Spleen (tissue), 13 donors: Measurements from ENCODE around the gene CT45A7. TPM values are rescaled to one million over a fixed set of nuclear protein-coding genes. Genes with fewer than 3 reads are reported as not detected.
"Not testable (repeated sequence)": the region's sequence is repeated elsewhere in the genome, so short reads cannot be mapped to it uniquely, and the experiment has no call there.

Source experiments
- DNase-seq: peaks from one replicate; pipeline ENCODE4 v3.0.0-alpha.2; 2020
- H3K27ac ChIP-seq, 8 donors: fragments of 200-600 bp; sonication (generic) in 7 of 8; 1 replicate in 4 of 8; 2 replicates in 4 of 8; pipeline versions ENCODE4 v1.5.0 to v1.8.0; 2016 to 2021; ENCODE audit warnings: inconsistent platforms in 4 of 8, mild to moderate bottlenecking in 4 of 8, moderate library complexity in 1 of 8
- H3K27me3 ChIP-seq, 7 donors: fragments of 200-600 bp; sonication (generic) in 6 of 7; replicated peaks in 1 of 7; 1 replicate in 4 of 7; 2 replicates in 3 of 7; pipeline versions ENCODE4 v1.5.0 to v1.8.0; 2016 to 2021; ENCODE audit warnings: inconsistent platforms in 3 of 7, mild to moderate bottlenecking in 1 of 7
- H3K36me3 ChIP-seq, 6 donors: fragments of 200-600 bp; sonication (generic) in 5 of 6; 1 replicate in 4 of 6; 2 replicates in 2 of 6; pipeline versions ENCODE4 v1.5.0 to v1.8.0; 2016 to 2021; ENCODE audit warnings: inconsistent platforms in 2 of 6
- H3K4me1 ChIP-seq, 6 donors: fragments of 200-600 bp; sonication (generic) in 5 of 6; 1 replicate in 3 of 6; 2 replicates in 3 of 6; pipeline versions ENCODE4 v1.5.0 to v1.8.0; 2016 to 2021; ENCODE audit warnings: inconsistent platforms in 3 of 6
- H3K4me3 ChIP-seq, 8 donors: fragments of 200-600 bp; sonication (generic) in 7 of 8; 1 replicate in 4 of 8; 2 replicates in 4 of 8; pipeline versions ENCODE4 v1.5.0 to v1.8.0; 2016 to 2021; ENCODE audit warnings: inconsistent platforms in 4 of 8, mild to moderate bottlenecking in 4 of 8, moderate library complexity in 2 of 8
- H3K9me3 ChIP-seq, 8 donors: fragments of 200-600 bp; sonication (generic) in 7 of 8; 1 replicate in 4 of 8; 2 replicates in 4 of 8; pipeline versions ENCODE4 v1.5.0 to v1.8.0; 2016 to 2021; ENCODE audit warnings: inconsistent platforms in 4 of 8
- WGBS, 5 donors: extraction: QIAGEN DNeasy Blood & Tissue Kit in 3 of 5; methylation state at CpG; one replicate each; pipeline versions ENCODE4 v1.1.5 to v1.1.7; 2013 to 2018; 5-methylcytosine and 5-hydroxymethylcytosine counted together
- intact Hi-C: fragments of 100-400 bp; cut with DNase I; formaldehyde crosslinking; loops from one replicate; pipeline ENCODE4 v1.15.0; 2023; ENCODE audit warnings: low total_unique reads
- long read RNA-seq, 2 donors: transcript quantifications; one replicate each; lab custom pipeline, GENCODE V29; 2026
- polyA plus RNA-seq, 3 donors: library from polyadenylated mRNA; stranded (reverse); fragments of 200-250 nt; gene quantifications; one replicate each; pipeline ENCODE4 v1.2.1, GENCODE V29; 2013
- total RNA-seq, 7 donors: library from RNA; depleted of rRNA in 3 of 7; stranded (reverse); fragments of >200 nt in 3 of 7; fragmentation: NEBNext Ultra II Directional in 4 of 7; extraction: Animal tissue kit (Norgen Biotek cat#: 25700) in 4 of 7; gene quantifications; one replicate each; pipeline versions ENCODE4 v1.1.0 to v1.2.1, GENCODE V29; 2016 to 2021
- donor health status: healthy with polysubstance abuse.
- donor health status: DM: no; HTN: no; CAD: no; lungs with moderate emphysema.
- donor health status: DM: no; HTN: no; CAD: no.
- donor health status: Bipolar disorder and iron deficiency.
- donor health status: healthy.
- donor health status: DM: no; HTN: no; CAD: no.
- donor health status: DM: yes; HTN: yes; CAD: no.

The CT45A7 gene, protein sequence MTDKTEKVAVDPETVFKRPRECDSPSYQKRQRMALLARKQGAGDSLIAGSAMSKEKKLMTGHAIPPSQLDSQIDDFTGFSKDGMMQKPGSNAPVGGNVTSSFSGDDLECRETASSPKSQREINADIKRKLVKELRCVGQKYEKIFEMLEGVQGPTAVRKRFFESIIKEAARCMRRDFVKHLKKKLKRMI
- total RNA-seq: not detected
- polyA plus RNA-seq: not detected
- long read RNA-seq, donor 1: 0 reads
- long read RNA-seq, donor 2: 0 reads

DNA sequence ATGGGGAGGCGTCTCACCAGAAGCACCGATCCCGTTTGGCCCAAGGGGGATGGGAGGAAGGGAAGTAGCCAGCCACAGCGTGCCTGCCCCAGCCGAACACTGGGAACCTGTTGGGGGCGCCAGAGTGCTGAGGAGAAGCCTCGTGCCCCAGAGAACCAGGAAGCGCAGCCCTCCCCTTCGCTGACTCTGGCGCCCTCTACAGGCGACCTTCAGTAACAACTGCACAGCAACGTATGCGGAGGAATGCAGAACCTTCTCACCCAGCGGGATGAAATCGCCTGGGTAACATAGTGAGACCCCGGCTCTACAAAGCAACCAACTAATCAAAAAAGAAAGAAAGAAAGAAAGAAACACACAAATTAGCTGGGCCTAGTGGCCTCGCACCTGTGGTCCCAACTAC, at the start of gene CT45A7:
Gene CT45A7, minus strand, starts transcription at position 101 of the 400 bp plus-strand sequence. CDS start 3,747 bp downstream, outside the sequence.
- H3K27ac ChIP-seq, H3K4me1 ChIP-seq, H3K4me3 ChIP-seq, H3K9me3 ChIP-seq, intact Hi-C loops, H3K36me3 ChIP-seq, H3K27me3 ChIP-seq, DNase-seq: not testable (repeated sequence)
- no CpG with 5 or more reads among the region's 17 CpGs for WGBS, 5 donors

- intact Hi-C loops, H3K4me1 ChIP-seq, H3K27me3 ChIP-seq, H3K27ac ChIP-seq, H3K36me3 ChIP-seq, H3K9me3 ChIP-seq, H3K4me3 ChIP-seq, DNase-seq: not testable (repeated sequence)
- WGBS, 5 donors: 20 to 46% (median 29%) methylated on average over 4 of the region's 5 CpGs
These were observed 45.7 kb upstream of the CT45A7 start for GRCh38 chrX:135882741-135883140.

DNA sequence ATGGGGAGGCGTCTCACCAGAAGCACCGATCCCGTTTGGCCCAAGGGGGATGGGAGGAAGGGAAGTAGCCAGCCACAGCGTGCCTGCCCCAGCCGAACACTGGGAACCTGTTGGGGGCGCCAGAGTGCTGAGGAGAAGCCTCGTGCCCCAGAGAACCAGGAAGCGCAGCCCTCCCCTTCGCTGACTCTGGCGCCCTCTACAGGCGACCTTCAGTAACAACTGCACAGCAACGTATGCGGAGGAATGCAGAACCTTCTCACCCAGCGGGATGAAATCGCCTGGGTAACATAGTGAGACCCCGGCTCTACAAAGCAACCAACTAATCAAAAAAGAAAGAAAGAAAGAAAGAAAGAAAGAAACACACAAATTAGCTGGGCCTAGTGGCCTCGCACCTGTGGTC, 34.6 kb upstream of the CT45A7 start, which contains the start of gene CT45A9:
Gene CT45A9, minus strand, starts transcription at position 101 of the 400 bp plus-strand sequence. CDS start 3,751 bp downstream, outside the sequence.
- H3K9me3 ChIP-seq, H3K27ac ChIP-seq, DNase-seq, H3K36me3 ChIP-seq, H3K4me3 ChIP-seq, intact Hi-C loops, H3K27me3 ChIP-seq, H3K4me1 ChIP-seq: not testable (repeated sequence)
- no CpG with 5 or more reads among the region's 17 CpGs for WGBS, 5 donors

- intact Hi-C loops: not testable (repeated sequence)
These were observed 17.4 kb upstream of the CT45A7 start, which contains the start of gene CT45A8 for GRCh38 chrX:135854438-135854837. Gene CT45A8, minus strand, starts transcription at chrX:135854538. Its CDS starts 3,755 bp downstream, at chrX:135850783.

GRCh38 chrX:135819912-135820311, 17.2 kb downstream of the CT45A7 start, which contains the start of gene CT45A2:
Gene CT45A2, minus strand, starts transcription at chrX:135820012. Its CDS starts 3,747 bp downstream, at chrX:135816265.
- H3K4me1 ChIP-seq, H3K27ac ChIP-seq, H3K36me3 ChIP-seq, H3K4me3 ChIP-seq, DNase-seq, H3K27me3 ChIP-seq, H3K9me3 ChIP-seq, intact Hi-C loops: not testable (repeated sequence)
- no CpG with 5 or more reads among the region's 17 CpGs for WGBS, 5 donors

More at GRCh38 chrX:135854438-135854837, 17.4 kb upstream of the CT45A7 start, which contains the start of gene CT45A8:
- not testable (repeated sequence) for H3K27ac ChIP-seq, H3K4me3 ChIP-seq, H3K9me3 ChIP-seq, H3K27me3 ChIP-seq, DNase-seq, H3K4me1 ChIP-seq, H3K36me3 ChIP-seq
- WGBS, 5 donors: no CpG with 5 or more reads among the region's 17 CpGs

DNA sequence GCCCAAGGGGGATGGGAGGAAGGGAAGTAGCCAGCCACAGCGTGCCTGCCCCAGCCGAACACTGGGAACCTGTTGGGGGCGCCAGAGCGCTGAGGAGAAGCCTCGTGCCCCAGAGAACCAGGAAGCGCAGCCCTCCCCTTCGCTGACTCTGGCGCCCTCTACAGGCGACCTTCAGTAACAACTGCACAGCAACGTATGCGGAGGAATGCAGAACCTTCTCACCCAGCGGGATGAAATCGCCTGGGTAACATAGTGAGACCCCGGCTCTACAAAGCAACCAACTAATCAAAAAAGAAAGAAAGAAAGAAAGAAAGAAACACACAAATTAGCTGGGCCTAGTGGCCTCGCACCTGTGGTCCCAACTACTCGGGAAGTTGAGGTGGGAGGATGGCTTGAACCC, 34.4 kb downstream of the CT45A7 start, which contains the start of gene CT45A6:
Gene CT45A6, minus strand, starts transcription at position 101 of the 400 bp plus-strand sequence. CDS start 3,794 bp downstream, outside the sequence.
- no CpG with 5 or more reads among the region's 16 CpGs for WGBS, 5 donors
- DNase-seq, H3K27me3 ChIP-seq, H3K4me3 ChIP-seq, H3K36me3 ChIP-seq, intact Hi-C loops, H3K27ac ChIP-seq, H3K9me3 ChIP-seq, H3K4me1 ChIP-seq: not testable (repeated sequence)

- WGBS, 5 donors: no CpG with 5 or more reads among the region's 16 CpGs
These were observed 51.7 kb downstream of the CT45A7 start, which contains the start of gene CT45A5 for GRCh38 chrX:135785403-135785802. Gene CT45A5, minus strand, starts transcription at chrX:135785503. Its CDS starts 3,774 bp downstream, at chrX:135781729.

More at GRCh38 chrX:135785403-135785802, 51.7 kb downstream of the CT45A7 start, which contains the start of gene CT45A5:
- DNase-seq, H3K9me3 ChIP-seq, H3K4me1 ChIP-seq, H3K4me3 ChIP-seq, H3K36me3 ChIP-seq, intact Hi-C loops, H3K27me3 ChIP-seq, H3K27ac ChIP-seq: not testable (repeated sequence)

Other genes with a start within 250 kb of the CT45A7 start
- gene CT45A1, start 123.6 kb downstream of the CT45A7 start, total RNA-seq: not detected
- gene CT45A1, start 123.6 kb downstream of the CT45A7 start, polyA plus RNA-seq: not detected
- gene CT45A3, start 69.1 kb downstream of the CT45A7 start, total RNA-seq: not detected
- gene CT45A3, start 69.1 kb downstream of the CT45A7 start, polyA plus RNA-seq: not detected
- gene CT45A5, start 51.8 kb downstream of the CT45A7 start, total RNA-seq: not detected
- gene CT45A5, start 51.8 kb downstream of the CT45A7 start, polyA plus RNA-seq: not detected
- gene CT45A6, start 34.5 kb downstream of the CT45A7 start, total RNA-seq: not detected
- not detected for gene CT45A6, start 34.5 kb downstream of the CT45A7 start, polyA plus RNA-seq
- gene CT45A2, start 17.3 kb downstream of the CT45A7 start, total RNA-seq: not detected
- not detected for gene CT45A2, start 17.3 kb downstream of the CT45A7 start, polyA plus RNA-seq
- gene CT45A8, start 17.3 kb upstream of the CT45A7 start, total RNA-seq: not detected
- gene CT45A8, start 17.3 kb upstream of the CT45A7 start, polyA plus RNA-seq: not detected
- not detected for gene CT45A9, start 34.5 kb upstream of the CT45A7 start, total RNA-seq
- not detected for gene CT45A9, start 34.5 kb upstream of the CT45A7 start, polyA plus RNA-seq
- not detected for gene CT45A10, start 56.2 kb upstream of the CT45A7 start, total RNA-seq
- gene CT45A10, start 56.2 kb upstream of the CT45A7 start, polyA plus RNA-seq: not detected
- gene SAGE1, start 56.4 kb upstream of the CT45A7 start, total RNA-seq: not detected
- gene SAGE1, start 56.4 kb upstream of the CT45A7 start, polyA plus RNA-seq: under 1 TPM in 1 of 3 donors, not detected in 2; 0.02 TPM
- 10 to 100 TPM; 16.5 to 25.7 (median 20.6) TPM for gene MMGT1, start 136.7 kb upstream of the CT45A7 start, total RNA-seq
- 1 to 10 TPM; 2.5 to 5.2 (median 3.8) TPM for gene MMGT1, start 136.7 kb upstream of the CT45A7 start, polyA plus RNA-seq
- 10 to 100 TPM; 10.5 to 19.9 (median 14.2) TPM for gene SLC9A6, start 148.2 kb upstream of the CT45A7 start, total RNA-seq
- 1 to 10 TPM; 6.2 to 6.8 (median 6.6) TPM for gene SLC9A6, start 148.2 kb upstream of the CT45A7 start, polyA plus RNA-seq